Nephron (organoid): ENCODE data around the gene NTRK2.

ENCODE experiments used
- H3K27ac Mint-ChIP-seq, 3 experiments: 2 replicates each; pipeline ENCODE4 v1.8.0; 2020; ENCODE audit warnings: mixed read lengths in 3 of 3, mild to moderate bottlenecking in 2 of 3, moderate library complexity in 1 of 3
- H3K27me3 Mint-ChIP-seq: 2 replicates; pipeline ENCODE4 v1.8.0; 2021; ENCODE audit warnings: low read depth, mild to moderate bottlenecking, moderate library complexity, mixed read lengths
- H3K36me3 Mint-ChIP-seq: 2 replicates; pipeline ENCODE4 v1.8.0; 2020; ENCODE audit warnings: low read depth, mixed read lengths
- H3K4me1 Mint-ChIP-seq: 2 replicates; pipeline ENCODE4 v1.8.0; 2020; ENCODE audit warnings: mixed read lengths
- H3K4me3 Mint-ChIP-seq, 3 experiments: 2 replicates each; pipeline ENCODE4 v1.8.0; 2020; ENCODE audit warnings: mild to moderate bottlenecking in 3 of 3, mixed read lengths in 3 of 3, moderate library complexity in 2 of 3
- H3K9me3 Mint-ChIP-seq: 2 replicates; pipeline ENCODE4 v1.8.0; 2020; ENCODE audit warnings: mixed read lengths
- CTCF ChIP-seq, 3 experiments: fragments of 200-600 bp; sonication (generic); IDR thresholded peaks; one replicate each; pipeline ENCODE4 v1.5.0; 2021; ENCODE audit warnings: antibody characterized with exemption in 3 of 3; ENCODE audit not compliant: unreplicated experiment in 3 of 3

Gene NTRK2

GRCh38 chr9:84996716-84997115, 327.2 kb downstream of the NTRK2 start:
- Mint-ChIP-seq H3K27me3 (peaks cover 9% of the 10 kb centered on the region), H3K4me1 (peaks cover 14% of the 10 kb centered on the region), H3K4me3 (no peak overlapping the region), H3K9me3 (peaks cover 23% of the 10 kb centered on the region), H3K36me3 (peaks cover 15% of the 10 kb centered on the region), H3K27ac (peak overlapping the region in 2 of 3 experiments; percentile 29 to 33)
- no peak for TF ChIP-seq CTCF (IDR thresholded peaks at IDR 0.05; ENCODE audit: unreplicated experiment in 3 of 3)

- Mint-ChIP-seq H3K27ac (peak overlapping the region in 1 of 3 experiments; percentile 3), H3K4me1 (peaks cover 14% of the 10 kb centered on the region), H3K36me3 (peaks cover 15% of the 10 kb centered on the region), H3K9me3 (peaks cover 26% of the 10 kb centered on the region), H3K27me3 (peaks cover 8% of the 10 kb centered on the region), H3K4me3 (no peak overlapping the region)
- TF ChIP-seq CTCF (IDR thresholded peaks at IDR 0.05; ENCODE audit: unreplicated experiment in 3 of 3) = no peak
These were observed 327.9 kb downstream of the NTRK2 start for GRCh38 chr9:84997472-84997871.

GRCh38 chr9:84998639-84999038, 329.1 kb downstream of the NTRK2 start:
- Mint-ChIP-seq H3K27ac (no peak overlapping the region), H3K9me3 (peaks cover 29% of the 10 kb centered on the region), H3K27me3 (peaks cover 6% of the 10 kb centered on the region), H3K4me3 (no peak overlapping the region), H3K4me1 (peaks cover 14% of the 10 kb centered on the region), H3K36me3 (peaks cover 15% of the 10 kb centered on the region)
- no peak for TF ChIP-seq CTCF (IDR thresholded peaks at IDR 0.05; ENCODE audit: unreplicated experiment in 3 of 3)

GRCh38 chr9:84999788-85000187, 330.3 kb downstream of the NTRK2 start:
- Mint-ChIP-seq H3K27me3 (no peaks in the 10 kb centered on the region), H3K36me3 (peaks cover 15% of the 10 kb centered on the region), H3K4me1 (peaks cover 14% of the 10 kb centered on the region), H3K27ac (no peak overlapping the region), H3K9me3 (peaks cover 29% of the 10 kb centered on the region), H3K4me3 (no peak overlapping the region)
- TF ChIP-seq CTCF (IDR thresholded peaks at IDR 0.05; ENCODE audit: unreplicated experiment in 3 of 3) = no peak

GRCh38 chr9:85001925-85002324, 332.4 kb downstream of the NTRK2 start:
- no peak for TF ChIP-seq CTCF (IDR thresholded peaks at IDR 0.05; ENCODE audit: unreplicated experiment in 3 of 3)
- Mint-ChIP-seq H3K27ac (no peak overlapping the region), H3K4me3 (no peak overlapping the region), H3K4me1 (peaks cover 6% of the 10 kb centered on the region), H3K9me3 (peaks cover 29% of the 10 kb centered on the region), H3K36me3 (peaks cover 15% of the 10 kb centered on the region), H3K27me3 (no peaks in the 10 kb centered on the region)

- H3K27ac Mint-ChIP-seq = no peak overlapping the region
- TF ChIP-seq CTCF (IDR thresholded peaks at IDR 0.05; ENCODE audit: unreplicated experiment in 3 of 3) = no peak
- peaks cover 14% of the 10 kb centered on the region for H3K36me3 Mint-ChIP-seq
- no peak overlapping the region for H3K4me3 Mint-ChIP-seq
- H3K9me3 Mint-ChIP-seq = peaks cover 24% of the 10 kb centered on the region
- no peaks in the 10 kb centered on the region for H3K27me3 Mint-ChIP-seq
- H3K4me1 Mint-ChIP-seq = peaks cover 6% of the 10 kb centered on the region
These were observed 335.4 kb downstream of the NTRK2 start for GRCh38 chr9:85004818-85005413.
